HG03354 (cell line): ENCODE results near the gene TRIM3.

Source experiments
- ATAC-seq: cut with Tn5 transposase; IDR thresholded peaks from one replicate; pipeline ENCODE4 v1.9.1; 2021; ENCODE audit warnings: mild to moderate bottlenecking; ENCODE audit not compliant: unreplicated experiment, poor library complexity, severe bottlenecking

TRIM3 gene

GRCh38 chr11:6481012-6481923 lies 7.5 kb upstream of the TRIM3 start, which contains the start of the genes ARFIP2 and TIMM10B:
Gene ARFIP2 (minus strand): TSS chr11:6481331. CDS start chr11:6480421, 910 bp downstream.
Gene TIMM10B (plus strand): TSS chr11:6481501. CDS start chr11:6481517, 16 bp downstream.
- ATAC-seq: peak; percentile 99

- no peak for ATAC-seq
Measured at GRCh38 chr11:6480299-6480914, 6.7 kb upstream of the TRIM3 start.

GRCh38 chr11:6476571-6476970 lies 2.8 kb upstream of the TRIM3 start:
- ATAC-seq: no peak

DNA sequence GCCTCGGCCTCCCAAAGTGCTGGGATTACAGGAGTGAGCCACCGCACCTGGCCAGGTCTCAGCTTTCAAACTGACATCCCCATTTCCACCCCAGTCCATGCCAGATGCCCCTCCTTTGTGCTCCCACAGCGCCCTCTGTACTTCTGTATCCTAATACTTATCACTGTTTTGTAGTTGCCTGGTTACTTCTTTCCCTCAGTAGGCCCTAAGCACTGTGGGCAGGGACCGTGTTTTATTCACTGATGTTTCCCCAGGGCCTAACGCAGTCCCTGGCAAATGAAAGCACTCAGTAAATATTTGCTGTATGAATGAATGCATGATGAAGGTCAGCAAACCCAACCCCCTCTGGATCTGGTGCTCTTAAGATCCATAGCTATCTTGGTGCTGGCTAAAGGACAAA lies 2.2 kb upstream of the TRIM3 start:
- no peak for ATAC-seq

- ATAC-seq: no peak
Measured at GRCh38 chr11:6474806-6475500, 1.2 kb upstream of the TRIM3 start.

DNA sequence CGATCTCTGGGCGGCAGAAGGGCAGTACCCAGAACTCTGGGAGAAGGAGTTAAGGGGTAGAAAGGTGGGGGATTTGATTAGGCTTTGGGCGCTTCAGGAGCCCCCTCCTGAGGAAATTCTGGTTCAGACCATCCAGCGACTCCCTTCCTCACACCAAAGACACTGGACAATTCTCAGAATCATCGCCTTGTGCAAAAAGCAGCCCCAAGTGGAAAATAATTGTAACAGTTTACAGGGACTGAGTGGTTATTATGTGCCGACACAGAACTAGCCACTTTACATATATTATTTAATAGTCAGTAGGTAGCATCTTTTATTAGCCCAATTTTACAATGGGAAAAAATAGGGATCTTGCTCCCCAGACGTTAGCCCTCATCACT lies 662 bp upstream of the TRIM3 start:
- no peak for ATAC-seq

GRCh38 chr11:6472934-6473333 lies 807 bp downstream of the TRIM3 start:
- ATAC-seq: no peak

- no peak for ATAC-seq
Measured at GRCh38 chr11:6469599-6469998, 4.1 kb downstream of the TRIM3 start.

DNA sequence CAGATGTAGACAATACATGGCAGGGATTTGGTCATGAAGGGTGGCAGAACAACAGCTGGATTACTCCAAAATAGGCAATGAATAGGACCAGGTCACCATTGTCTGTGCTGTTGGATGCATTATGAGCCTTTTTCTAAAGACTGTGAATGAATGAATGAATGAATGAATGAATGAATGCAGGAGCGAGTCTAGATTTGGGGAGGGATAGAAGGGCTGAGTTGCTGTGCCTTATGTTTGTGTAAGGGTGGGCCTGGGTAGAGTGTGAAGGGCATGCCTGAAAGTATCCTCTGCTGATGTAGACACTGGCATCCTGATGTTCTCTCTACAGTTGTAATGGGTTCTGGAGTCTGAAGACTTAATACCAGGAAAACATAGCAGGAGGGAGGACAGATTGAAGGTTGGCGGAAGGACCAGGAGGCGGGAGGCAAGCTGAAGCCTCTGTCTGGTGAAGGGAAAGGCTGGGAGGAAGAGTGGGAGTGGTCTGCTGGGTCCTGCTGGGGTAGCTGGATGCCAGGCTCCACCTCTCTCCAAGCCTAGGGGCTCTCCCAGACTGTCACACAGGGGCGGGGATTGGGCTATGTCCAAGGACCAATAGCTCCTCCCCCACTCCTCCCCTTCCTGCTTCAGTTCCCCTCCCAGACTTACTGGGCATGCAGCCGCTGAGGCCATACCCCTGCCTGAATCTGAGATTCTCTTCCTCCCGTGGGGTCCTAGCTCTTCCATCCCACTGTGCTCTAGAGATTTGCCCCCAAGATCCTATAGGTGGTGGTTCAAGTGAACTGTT lies 4.8 kb downstream of the TRIM3 start:
- peak; percentile 67 for ATAC-seq

DNA sequence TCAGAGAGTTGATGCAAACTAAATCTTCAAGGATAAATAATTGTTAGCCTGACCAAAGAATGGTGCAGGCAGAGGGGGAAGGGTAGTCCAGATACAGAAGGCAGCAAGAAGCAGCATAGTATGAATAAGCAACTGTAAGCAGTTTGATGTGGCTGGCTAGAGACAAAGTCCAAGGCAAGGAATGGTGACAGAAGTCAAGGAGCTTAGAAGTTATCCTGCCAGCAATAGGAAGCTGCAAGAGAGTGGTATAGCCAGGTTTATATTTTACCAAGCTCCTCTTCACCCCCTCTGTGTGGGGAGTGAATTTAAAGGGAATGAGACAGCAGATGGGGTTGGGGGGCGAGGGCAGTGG lies 14.7 kb downstream of the TRIM3 start:
- no peak for ATAC-seq

GRCh38 chr11:6458352-6459098 lies 15.2 kb downstream of the TRIM3 start:
- no peak for ATAC-seq

GRCh38 chr11:6457581-6458320 lies 16.0 kb downstream of the TRIM3 start:
- ATAC-seq: no peak

- no peak for ATAC-seq
Measured at GRCh38 chr11:6456361-6457073, 17.2 kb downstream of the TRIM3 start.

DNA sequence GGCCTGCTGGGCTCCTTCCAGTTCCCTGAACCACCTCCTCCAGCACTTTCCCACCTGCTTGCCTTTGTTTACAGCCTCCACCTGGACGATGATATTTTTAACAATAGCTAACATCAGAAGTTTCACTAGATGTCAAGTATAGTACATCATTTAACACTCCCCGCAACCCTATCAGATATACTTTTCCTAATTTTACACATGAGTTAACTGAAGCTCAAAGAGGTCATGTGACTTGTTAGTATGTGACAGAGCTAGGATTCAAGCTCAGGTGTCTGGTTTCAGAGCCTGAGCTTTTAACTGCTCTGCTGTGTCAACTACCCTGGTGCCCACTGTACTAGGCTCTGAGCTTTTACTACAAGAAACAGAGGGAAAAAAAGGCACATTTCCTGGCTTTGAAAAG lies 18.7 kb downstream of the TRIM3 start:
- no peak for ATAC-seq

DNA sequence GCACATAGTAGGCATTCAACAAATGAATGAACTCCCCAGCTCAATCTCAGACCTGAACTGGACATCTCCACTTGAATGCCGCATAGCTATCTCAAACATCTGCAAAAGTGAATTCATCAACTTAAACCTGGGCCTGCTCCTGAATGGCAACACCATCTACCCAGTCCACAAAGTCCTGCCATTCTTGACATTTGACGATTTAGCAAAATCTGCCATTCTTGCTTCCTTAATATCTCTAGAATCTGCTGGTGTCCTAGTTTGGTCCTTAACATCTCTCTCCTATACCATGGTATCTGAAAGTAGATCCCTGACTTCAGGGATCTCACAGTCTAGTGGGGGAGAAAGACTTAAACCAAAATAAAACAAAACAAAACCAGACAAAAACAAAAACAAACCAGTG lies 20.6 kb downstream of the TRIM3 start:
- no peak for ATAC-seq

DNA sequence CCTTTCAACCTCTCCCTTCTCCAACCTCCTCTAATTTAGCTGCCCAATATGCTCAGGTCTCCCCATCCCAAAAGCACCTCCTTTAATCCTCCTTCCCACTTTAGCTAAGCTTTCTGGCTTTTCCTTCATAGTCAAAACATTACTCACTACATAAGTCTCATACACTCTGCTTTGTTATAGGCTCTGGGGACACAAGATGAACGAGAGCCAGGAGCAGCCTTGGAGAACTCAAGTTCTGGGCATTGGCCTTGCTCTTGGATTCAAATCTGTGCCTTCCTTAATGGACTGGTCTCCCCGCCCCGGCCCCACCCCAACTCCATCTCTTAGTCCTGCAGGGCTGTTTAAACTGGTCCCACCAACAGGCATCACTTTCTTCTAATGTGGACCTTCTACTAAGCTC lies 21.5 kb downstream of the TRIM3 start:
- ATAC-seq: no peak

GRCh38 chr11:6448574-6448973 lies 25.2 kb downstream of the TRIM3 start:
- no peak for ATAC-seq
